22Rv1 (cell line): ENCODE results near the gene USP24.

Experiments
- H3K27ac ChIP-seq: fragments of 450-650 bp; 2 replicates; pipeline ENCODE4 v1.5.1; 2017
- CTCF ChIP-seq: fragments of 450-650 bp; IDR thresholded peaks from 2 replicates; pipeline ENCODE4 v1.5.1; 2017; ENCODE audit warnings: mild to moderate bottlenecking
- ZFX ChIP-seq: fragments of 450-650 bp; IDR thresholded peaks from 2 replicates; pipeline ENCODE4 v1.6.1; 2017; ENCODE audit warnings: antibody characterized with exemption, borderline replicate concordance

The USP24 gene

GRCh38 chr1:55092475-55092874 lies 122.7 kb downstream of the USP24 start:
- H3K27ac ChIP-seq: no peak overlapping the region
- TF ChIP-seq ZFX (no peak), CTCF (no peak)

GRCh38 chr1:55089683-55090082 lies 125.5 kb downstream of the USP24 start:
- H3K27ac ChIP-seq: no peak overlapping the region
- no peak for TF ChIP-seq ZFX
- TF ChIP-seq CTCF: no peak

GRCh38 chr1:55088413-55088812 lies 126.8 kb downstream of the USP24 start:
- TF ChIP-seq CTCF (no peak), ZFX (no peak)
- no peak overlapping the region for H3K27ac ChIP-seq

GRCh38 chr1:55087439-55087838 lies 127.7 kb downstream of the USP24 start:
- H3K27ac ChIP-seq: no peak overlapping the region
- TF ChIP-seq ZFX: no peak
- TF ChIP-seq CTCF: no peak

- TF ChIP-seq CTCF (no peak), ZFX (no peak)
- H3K27ac ChIP-seq: no peak overlapping the region
Observed at GRCh38 chr1:55084257-55084656, 130.9 kb downstream of the USP24 start.

GRCh38 chr1:55081905-55082296 lies 133.3 kb downstream of the USP24 start:
- TF ChIP-seq ZFX (no peak), CTCF (no peak)
- no peak overlapping the region for H3K27ac ChIP-seq

- no peak overlapping the region for H3K27ac ChIP-seq
- TF ChIP-seq ZFX (no peak), CTCF (no peak)
Observed at GRCh38 chr1:55081188-55081904, 133.8 kb downstream of the USP24 start.
